HG02798 (cell line): ENCODE data around the gene UNC13C.
A peak's percentile ranks its signal among the peaks of the same experiment; 100 is the strongest.

Experiments
- ATAC-seq: cut with Tn5 transposase; IDR thresholded peaks from one replicate; pipeline ENCODE4 v1.9.1; 2021; ENCODE audit warnings: mild to moderate bottlenecking; ENCODE audit not compliant: unreplicated experiment, poor library complexity

The UNC13C gene

DNA sequence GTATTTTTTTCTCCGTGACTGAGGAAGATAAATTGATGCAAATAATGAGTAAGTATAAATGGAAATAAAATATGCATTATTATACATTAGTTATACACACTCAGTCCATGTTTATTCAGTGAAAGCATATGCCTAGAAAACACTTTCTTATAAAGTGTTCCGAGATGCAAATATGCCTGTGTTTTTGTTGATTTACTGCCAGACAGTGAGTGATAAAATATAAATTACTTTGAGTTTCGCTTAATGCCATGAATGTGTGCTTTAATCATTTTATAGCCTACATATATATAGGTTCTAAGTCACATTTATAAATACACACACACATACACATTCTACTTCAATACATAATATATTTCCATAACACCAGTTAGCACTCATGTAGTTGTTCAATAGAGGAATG lies 569.2 kb downstream of the UNC13C start:
- no peak for ATAC-seq

DNA sequence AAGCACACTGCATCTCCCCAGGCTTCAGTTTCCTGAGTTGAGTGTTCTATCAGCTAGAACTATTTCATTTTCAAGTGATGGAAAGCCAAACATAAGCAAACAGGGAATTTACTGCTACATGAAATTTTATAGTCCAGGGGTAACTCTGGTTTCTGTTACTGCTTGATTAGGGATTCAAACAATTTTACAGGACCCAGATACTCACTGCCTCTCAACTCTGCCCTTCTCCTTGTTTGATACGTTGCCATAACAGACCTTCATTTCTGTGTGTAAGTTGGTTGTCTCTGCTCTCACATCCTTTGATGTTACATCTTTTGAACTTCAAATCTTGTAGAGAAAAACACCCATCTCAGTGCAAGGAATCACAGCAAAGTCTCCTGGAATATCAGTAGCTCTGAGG lies 572.7 kb downstream of the UNC13C start:
- no peak for ATAC-seq

DNA sequence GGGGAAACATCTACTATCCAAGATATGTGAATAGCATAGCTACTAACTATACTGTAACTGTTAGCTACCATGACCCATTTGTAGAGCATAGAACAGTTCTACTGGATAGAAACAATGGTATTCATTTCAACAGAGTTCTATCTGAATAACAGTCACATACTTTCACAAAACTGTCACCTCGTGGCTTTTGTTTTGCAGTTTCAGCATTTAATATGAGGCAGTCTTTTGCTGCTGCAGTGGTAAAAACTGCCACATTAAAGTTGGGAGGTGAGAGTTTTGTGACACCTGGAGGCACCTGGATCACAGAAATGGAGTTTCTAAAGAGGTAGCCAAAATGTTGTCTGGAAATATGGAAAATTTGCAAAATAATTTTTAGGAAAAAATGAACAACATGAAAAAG lies 578.0 kb downstream of the UNC13C start:
- no peak for ATAC-seq

DNA sequence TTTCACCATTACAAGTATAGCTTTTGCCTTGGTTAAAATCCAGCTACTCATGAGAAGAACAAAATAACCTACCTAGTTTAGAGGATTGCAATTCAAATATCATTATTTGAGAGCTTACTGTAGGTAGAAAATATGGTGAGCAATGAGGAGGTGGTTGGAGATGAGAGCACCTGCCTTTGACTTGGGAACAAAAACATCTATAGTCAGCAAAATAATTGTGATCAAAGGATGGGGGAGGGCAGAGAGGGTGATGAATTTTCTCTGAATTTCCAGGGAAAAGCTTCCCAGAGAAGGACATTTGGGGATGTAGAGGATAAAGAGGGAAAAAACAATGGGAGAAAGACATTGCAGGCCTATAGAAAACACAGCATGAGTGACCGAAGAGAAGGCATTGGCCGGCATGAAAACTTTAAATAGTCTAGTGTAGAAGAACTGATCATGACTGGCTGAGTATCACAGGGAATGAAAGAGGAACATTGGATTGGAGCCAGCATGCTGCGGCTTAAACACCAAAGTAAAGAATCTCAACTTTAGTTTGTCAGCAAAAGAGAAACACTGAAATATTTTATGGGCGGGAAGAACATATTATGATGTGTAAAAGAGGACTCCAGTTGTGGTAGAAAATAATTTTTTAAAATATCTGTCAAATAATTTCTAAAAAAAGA lies 581.3 kb downstream of the UNC13C start:
- ATAC-seq, result no peak

DNA sequence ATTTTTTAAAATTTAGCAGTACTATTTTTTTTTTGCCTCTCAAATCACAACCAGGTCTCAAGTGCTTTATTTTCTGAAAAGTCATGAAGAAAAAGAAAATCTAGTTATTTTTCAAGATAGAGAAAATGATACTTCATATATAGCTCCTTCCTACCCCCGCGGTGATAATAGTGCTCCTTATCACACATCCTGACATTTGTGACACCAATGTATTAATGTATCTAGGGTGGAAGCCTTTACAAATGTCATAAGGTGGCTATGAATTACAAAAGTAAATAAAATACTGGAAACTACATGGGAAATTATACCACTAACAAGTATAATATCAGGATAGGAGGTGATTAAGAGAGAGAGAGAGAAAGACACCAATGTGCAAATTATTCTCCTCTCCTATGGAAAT lies 582.2 kb downstream of the UNC13C start:
- no peak for ATAC-seq

DNA sequence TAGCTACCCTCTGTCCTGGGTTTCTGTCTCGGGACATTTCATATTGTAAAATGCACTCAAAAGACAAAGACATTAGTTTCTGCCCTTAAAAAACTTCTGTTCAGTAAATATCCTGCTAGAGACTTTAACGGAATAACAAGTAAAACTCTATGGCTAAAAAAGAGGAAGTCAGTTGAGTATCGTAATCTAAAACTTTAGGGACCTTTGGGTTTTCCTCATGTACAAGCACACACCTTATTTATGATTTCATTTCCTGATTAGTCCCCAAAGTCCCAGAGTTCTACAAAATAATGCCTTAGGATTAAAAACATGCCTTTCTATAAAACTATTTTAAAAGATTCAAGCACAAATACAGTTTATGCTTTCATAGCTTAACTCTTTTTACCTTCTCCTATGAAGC lies 585.9 kb downstream of the UNC13C start:
- ATAC-seq, result no peak

DNA sequence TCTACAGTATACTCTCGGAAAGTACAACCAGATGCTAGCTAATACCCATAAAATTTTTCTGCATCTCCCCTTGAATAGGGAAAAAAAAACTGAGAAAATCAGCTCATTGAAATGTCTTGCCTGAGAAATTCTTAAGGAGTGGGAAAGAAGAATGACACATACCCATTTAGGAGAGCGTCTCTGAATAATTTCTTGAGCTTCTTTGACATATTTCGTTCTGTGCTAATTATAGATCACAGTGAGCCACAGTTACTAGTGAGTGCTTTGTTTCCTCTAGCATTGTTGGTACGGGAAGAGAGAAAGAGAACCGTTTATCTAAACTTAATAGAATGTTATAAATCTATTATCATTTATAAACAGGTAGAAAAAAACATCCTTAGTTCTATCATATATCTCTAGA lies 588.4 kb downstream of the UNC13C start:
- ATAC-seq, result no peak

DNA sequence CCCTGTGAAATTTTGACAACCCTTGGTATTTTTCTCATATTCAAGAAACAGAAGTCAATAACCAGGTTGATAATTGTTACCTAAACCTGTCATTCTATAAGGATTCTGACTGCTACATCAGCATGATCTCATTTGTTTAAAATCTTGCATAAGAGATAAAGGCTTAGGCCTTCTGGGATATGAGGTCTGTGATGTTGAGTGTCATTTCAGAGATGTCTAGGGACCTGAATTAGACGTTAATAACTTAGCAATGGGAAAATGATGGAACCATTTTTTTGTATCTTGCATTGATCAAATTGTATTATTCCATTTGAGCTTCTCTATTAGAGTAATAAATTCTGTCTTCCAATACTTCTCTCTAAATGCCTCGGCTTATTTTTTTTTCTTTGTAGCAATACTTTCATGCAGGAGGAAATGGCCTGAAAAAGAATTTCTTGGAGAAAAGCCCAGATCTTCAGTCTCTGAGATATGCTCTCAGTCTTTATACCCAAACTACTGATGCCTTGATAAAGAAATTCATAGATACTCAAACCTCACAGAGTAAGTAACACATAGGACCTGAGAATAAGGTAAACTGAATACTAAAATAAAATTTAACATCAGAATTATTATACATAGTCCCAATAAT lies 589.3 kb downstream of the UNC13C start:
- ATAC-seq, result no peak

DNA sequence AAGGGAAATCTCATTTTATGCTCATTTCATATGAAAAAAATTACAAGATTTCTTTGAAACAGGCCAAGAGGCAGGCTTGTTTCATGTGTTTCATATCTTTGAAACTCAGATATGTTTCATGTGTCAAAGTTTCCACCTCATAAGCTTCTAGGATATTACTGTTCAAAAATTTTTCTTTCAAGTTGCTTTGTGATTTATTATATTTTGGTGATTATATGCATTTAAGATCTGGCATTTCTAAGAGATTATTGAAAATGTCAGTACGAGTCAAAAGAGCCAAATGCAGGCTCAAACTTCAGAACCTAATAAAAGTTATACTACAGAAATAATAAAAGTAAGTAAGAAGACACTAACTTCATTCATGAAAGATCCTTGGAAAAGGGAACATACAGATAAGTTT lies 590.1 kb downstream of the UNC13C start:
- ATAC-seq, result no peak

DNA sequence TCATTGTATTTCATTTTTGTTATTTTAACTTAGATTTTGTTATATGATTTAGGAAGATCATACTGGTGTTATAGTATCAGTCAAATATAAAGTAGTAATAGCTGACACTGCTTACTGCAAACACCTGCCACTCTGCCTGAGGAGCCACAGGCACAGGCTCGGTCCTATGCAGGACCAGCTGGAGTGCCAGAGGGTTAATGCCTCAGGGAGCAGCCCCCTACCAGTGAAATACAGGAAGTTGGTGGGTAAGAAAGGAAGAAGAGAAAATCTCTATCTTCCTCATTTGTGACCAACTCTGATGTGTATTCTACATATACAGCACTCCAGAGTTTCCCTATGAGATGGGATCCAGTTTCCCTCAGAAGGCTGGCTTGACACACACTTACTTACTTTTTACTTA lies 593.3 kb downstream of the UNC13C start:
- no peak for ATAC-seq

DNA sequence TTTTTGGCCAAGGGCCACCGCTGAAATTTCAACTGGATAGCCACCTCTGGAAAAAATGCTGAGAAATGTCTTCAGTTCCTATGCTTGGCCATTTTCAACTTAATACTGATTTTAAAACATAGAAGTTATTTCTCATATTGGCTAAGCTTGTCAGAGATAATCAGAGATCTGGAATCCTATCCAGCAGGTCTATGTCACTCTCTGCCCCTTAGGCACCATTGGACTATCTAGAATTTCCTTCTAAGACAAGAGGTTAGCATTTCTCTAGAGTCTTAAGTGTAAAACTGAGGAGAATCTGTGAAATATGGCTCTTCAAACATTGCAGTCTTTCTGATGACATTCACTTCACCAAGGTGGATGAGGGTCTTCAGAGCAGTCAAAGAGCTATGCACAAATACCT lies 597.3 kb downstream of the UNC13C start:
- ATAC-seq, result no peak

DNA sequence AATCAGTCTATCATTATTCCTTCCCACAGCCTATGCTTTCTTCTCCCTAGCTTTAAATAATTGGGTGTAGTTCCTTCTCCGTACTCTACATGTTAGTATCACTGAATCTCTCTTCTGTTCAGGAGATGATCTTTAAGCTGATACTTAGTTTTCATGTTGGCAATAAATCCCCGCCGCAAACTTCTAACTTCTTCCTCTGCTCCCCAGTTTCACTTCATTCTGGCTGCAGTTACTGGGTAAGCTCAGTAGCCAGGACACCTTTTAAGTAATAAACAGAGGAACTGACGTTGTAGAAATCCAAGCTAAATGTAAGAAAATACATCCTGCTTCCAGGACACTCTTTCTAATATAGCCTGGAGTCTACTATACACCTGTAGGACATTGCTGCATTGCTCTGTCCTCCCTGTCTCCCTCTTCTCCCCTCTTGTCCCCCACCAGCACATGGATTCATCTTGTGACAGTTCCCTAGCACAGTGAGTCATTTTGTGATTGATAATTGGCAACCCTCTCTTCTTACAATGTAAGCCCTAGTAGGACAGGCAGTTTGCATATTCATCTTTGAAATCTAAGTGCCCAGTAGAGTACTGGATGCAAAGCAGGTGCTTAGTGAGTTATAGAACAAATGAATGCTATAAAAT lies 598.2 kb downstream of the UNC13C start:
- no peak for ATAC-seq

DNA sequence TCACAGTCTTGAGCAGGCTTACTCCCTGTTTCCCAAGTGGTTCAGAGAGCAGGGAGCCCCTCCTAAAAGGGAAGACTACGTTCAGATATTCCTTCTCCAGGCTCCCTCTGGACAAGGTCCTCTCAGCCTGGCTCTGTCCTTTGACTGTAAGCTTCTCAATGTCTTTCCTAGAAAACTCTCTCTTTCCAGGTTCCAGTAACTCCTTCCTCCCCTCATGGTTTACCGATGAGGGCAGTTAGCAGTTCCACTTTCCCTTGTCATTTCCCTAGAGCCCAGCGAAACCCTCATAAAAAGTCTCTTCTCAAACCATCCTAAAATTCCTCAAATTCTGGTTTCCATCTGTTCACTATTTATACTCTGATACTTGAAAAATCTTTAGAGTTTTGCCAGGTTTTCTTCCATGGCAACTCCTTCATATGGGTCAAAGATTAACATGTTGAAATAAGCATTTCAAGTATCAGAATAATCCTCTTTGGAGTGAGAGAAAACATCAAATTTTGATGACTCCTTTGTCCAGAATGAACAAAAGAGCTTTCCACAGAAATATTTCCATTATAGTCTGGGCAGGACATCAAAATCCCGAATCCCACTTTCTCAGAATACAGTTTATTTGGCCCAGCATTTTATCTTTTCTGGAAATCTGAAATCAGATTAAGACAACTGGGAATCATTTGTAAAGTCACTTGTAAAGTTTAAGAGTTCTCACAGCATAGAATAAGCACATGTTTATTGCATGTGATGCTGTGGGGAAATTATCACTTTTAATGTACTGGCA lies 599.4 kb downstream of the UNC13C start:
- no peak for ATAC-seq

DNA sequence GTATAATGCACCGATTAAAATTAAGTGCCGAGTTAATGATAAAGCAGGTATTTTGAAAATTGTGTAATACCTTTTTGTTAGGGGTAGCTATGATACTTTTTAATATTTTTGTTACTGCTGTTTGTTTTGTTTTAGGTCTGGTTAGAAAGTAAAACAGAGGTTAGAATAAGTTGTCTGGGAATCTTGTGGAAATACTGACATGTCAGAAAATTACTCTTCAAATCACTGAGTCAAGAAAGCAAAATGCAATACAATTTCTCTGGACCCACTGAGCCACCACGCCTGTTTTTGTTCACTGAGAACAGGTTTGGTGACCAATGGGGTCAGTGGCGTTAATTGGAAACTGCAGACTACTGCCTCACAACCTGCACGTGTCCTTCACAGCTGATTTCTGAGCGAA lies 601.6 kb downstream of the UNC13C start:
- no peak for ATAC-seq

DNA sequence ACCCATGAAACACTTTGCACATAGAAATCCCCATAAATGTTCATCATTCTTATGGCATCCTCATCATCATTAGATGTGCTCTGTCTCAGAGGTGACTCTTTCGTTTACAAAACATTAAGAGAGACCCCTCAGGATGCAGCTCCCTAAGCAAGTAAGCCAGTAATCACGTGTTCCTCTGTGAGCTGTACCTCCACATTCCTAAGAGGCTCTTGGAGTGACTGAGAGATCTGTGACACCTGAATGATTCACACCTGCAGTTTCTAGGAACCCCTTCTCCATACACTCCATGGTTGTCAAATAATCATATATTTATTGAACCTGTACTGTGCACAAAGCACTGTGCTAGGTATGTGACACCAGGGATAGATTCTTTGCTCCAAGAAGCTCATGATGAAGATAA lies 602.4 kb downstream of the UNC13C start:
- no peak for ATAC-seq

DNA sequence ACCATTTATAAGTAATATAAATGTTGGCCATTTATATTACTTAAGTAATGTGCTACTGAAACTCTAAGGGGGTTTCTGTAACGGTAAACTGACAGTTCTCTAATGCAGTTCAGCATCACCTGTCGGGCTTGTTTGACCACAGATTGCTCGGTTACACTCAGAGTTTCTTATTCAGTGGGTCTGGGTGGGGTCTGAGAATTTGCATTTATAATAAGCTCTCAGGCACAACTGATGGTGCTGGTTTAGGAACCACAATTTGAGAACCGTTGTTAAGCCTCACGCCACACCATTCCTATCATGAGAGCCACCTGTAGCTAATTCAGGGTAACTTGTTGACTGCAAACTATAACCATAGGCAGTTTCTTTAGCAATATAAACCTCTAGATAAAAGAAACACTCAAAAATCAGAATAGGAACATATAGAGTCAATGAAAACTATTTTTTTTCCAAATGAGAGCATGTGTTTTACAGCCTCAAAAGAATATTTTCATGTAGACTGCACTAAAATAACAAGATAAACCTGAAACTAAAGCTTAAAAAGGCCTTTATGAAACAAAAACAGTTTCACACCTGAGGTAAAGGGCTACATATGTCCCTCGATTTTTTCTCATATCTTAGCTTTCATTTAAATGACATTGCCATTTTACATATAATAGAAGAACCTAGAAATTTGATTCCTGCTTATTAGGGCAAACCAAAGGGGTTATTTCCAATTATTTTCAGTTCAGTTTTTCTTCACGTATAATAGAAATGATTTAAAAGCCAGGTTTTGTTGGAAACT lies 604.8 kb downstream of the UNC13C start:
- peak; percentile 87 for ATAC-seq

DNA sequence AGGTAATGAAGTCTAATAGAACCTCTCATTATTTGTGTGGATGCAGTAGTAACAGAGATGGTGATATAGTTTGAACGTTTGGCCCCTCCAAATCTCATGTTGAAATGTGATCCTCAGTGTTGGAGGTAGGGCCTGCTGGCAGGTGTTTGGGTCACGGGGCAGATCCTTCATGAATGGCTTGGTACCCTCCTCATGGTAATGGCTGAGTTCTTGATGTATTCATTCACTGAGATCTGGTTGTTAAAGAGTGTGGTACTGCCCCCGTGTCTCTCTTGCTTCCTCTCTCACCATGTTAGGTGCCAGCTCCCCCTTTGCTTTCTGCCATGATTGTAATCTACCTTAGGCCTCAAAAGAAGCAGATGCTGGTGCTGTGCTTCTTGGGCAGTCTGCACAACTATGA lies 606.8 kb downstream of the UNC13C start:
- ATAC-seq, result no peak

DNA sequence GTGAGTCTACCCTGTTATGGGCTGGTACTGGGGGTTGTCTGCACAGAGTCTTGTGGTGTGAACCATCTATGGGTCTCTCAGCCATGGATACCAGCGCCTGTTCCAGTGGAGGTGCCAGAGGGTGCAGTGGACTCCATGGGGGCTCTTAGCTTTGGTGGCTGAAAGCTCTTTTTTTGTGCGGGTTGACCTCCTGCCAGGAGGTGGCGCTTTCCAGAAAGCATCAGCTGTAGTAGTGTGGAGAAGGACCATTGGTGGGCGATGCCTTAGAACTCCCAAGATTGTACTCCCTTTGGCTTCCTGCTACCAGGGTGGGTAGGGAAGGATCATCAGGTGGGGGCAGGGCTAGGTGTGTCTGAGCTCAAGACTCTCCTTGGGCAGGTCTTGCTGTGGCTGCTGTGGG lies 615.9 kb downstream of the UNC13C start:
- no peak for ATAC-seq

DNA sequence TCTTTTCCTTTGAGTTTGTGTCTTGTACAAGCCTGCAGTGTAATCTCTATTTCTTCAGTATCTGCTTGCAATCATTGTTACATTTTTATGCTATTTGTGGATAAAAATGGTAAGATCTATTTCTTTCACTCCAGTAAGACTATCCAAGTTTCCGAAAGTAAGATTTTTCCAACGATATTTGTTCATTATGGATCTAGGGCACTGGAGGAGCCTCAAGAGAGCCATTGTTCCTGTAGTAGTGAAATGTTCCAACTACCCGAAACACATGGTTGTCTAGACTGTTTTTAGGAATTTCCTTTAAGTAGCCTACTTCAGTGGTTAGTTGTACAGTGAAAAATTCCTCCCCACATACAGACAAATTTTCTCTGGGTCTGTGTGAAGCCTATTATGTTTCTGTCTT lies 621.1 kb downstream of the UNC13C start:
- ATAC-seq, result no peak

DNA sequence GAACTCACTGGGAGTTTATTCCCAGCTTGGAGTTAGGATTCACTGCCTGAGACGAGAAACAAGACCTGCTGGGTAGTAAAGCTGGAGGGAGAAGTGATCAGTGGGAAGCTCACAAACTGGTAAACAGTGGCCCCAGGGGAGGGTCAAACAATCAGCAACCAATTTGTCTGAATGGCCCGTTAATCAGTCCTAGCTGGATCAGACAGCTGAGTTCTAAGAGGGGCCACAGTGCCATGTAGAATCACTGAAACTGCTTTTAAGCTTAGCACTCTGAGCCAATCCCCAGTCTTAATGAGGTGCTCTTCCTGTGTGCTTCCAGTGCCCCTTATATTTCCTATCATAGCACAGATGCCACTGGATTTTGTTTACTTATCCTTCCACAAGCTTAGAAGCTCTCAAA lies 626.8 kb downstream of the UNC13C start:
- no peak for ATAC-seq

DNA sequence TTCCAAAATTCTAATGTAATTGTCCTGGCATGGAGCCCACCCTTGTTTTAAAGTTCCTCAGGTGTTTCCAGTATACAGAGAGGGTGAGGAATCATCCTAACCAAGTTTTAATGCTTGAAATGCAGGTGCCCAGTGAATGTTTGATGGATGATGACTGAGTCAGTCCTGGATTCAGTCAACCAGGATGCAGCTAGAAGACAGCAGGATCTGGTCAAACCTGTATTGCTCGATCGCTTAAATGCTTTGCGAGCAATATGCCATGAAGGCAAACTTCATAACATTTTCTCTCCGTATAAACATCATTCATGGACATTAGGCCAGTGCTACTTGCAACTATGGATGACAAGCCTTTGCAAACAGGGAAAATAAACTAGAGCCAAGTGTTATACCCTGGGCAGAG lies 627.3 kb downstream of the UNC13C start:
- ATAC-seq, result no peak
